ENCODE measurements around the gene KANSL1. TPM values are rescaled to one million over a fixed set of nuclear protein-coding genes. Genes with fewer than 3 reads are reported as not detected.

Gene KANSL1
- polyA plus RNA-seq, 1 donor from 2014 or later, result 65.0 TPM

DNA sequence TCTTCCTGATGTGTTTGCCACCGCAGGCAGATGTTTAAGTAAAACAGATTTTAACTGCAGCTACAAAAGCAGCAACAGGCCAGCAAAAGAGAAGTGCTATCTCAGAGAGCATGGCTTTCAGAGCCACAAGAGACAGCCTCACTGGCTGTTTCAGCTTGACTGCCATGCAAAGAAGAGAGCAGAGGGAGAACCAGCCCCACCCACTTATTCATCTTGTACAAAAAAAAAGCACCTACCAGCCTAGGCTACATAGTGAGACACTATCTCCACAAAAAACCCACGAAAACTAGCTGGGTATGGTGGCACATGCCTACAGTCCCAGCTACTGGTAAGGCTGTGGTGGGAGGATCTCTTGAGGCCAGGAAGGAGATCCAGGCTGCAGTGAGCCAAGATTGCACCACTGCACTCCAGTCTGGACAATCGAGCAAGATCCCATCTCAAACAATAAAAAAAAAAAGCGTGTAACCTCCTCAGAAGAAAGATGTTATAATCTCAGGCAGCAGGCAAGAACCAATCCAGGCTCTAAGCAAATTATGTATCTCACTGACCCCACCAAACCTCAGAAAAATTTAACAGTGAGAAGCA, 164.2 kb downstream of the KANSL1 start:
- no peak overlapping the region for H3K4me2 ChIP-seq (ENCODE audit: low read length)
- no peaks in the 10 kb centered on the region for H3K9me2 ChIP-seq (ENCODE audit: insufficient read depth, low read length)
- H3F3A ChIP-seq (ENCODE audit: insufficient read depth, low read length, poor library complexity, severe bottlenecking), result no peaks in the 10 kb centered on the region
- no peak overlapping the region for H3K4me3 ChIP-seq (ENCODE audit: low read length)
- H4K20me1 ChIP-seq (ENCODE audit: insufficient read depth), result peaks cover 4% of the 10 kb centered on the region
- no peaks in the 10 kb centered on the region for H3K27me3 ChIP-seq (ENCODE audit: insufficient read depth, low read depth, low read length)
- H3K36me3 ChIP-seq (ENCODE audit: insufficient read depth, low read length), result peaks cover 26% of the 10 kb centered on the region
- no peak overlapping the region for H3K9ac ChIP-seq (ENCODE audit: low read length)
- TF ChIP-seq, protein P1, sequence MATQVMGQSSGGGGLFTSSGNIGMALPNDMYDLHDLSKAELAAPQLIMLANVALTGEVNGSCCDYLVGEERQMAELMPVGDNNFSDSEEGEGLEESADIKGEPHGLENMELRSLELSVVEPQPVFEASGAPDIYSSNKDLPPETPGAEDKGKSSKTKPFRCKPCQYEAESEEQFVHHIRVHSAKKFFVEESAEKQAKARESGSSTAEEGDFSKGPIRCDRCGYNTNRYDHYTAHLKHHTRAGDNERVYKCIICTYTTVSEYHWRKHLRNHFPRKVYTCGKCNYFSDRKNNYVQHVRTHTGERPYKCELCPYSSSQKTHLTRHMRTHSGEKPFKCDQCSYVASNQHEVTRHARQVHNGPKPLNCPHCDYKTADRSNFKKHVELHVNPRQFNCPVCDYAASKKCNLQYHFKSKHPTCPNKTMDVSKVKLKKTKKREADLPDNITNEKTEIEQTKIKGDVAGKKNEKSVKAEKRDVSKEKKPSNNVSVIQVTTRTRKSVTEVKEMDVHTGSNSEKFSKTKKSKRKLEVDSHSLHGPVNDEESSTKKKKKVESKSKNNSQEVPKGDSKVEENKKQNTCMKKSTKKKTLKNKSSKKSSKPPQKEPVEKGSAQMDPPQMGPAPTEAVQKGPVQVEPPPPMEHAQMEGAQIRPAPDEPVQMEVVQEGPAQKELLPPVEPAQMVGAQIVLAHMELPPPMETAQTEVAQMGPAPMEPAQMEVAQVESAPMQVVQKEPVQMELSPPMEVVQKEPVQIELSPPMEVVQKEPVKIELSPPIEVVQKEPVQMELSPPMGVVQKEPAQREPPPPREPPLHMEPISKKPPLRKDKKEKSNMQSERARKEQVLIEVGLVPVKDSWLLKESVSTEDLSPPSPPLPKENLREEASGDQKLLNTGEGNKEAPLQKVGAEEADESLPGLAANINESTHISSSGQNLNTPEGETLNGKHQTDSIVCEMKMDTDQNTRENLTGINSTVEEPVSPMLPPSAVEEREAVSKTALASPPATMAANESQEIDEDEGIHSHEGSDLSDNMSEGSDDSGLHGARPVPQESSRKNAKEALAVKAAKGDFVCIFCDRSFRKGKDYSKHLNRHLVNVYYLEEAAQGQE (IDR thresholded peaks at IDR 0.05; ENCODE audit: borderline replicate concordance), result no peak
- TF ChIP-seq POLR2AphosphoS5 (IDR thresholded peaks at IDR 0.05), result peak; percentile 28
- no peaks in the 10 kb centered on the region for H3K79me2 ChIP-seq (replicated peaks; ENCODE audit: insufficient read depth, low read length)
- no peak overlapping the region for H2AFZ ChIP-seq (ENCODE audit: low read depth, low read length)
- no peaks in the 10 kb centered on the region for H3K9me3 ChIP-seq (ENCODE audit: low read length)
- no peak overlapping the region for H3K27ac ChIP-seq (ENCODE audit: low read length)

DNA sequence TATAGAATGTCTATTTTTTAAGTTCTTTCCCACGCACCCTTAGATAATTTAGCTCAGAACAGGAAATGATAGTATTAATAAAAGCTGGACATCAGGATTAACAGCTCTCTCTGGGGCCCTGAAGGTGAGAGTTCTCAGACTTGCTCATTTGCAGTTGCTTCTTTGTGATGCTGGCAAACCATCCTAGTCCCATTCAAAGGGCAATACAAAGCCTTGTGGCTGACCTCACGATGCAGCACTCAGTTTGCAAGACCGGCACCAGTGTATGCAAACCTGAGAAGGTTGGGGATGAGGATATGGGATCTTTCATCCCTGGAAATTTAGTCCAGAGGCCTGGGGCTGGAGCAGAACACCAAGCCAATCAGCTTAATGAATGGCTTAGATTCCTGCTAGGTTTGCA, 164.9 kb downstream of the KANSL1 start:
- H3K9me3 ChIP-seq (ENCODE audit: low read length), result no peaks in the 10 kb centered on the region
- no peaks in the 10 kb centered on the region for H3K9me2 ChIP-seq (ENCODE audit: insufficient read depth, low read length)
- peak; percentile 23 for TF ChIP-seq POLR2AphosphoS5 (IDR thresholded peaks at IDR 0.05)
- TF ChIP-seq TAF1 (IDR thresholded peaks at IDR 0.05; ENCODE audit: low read depth), result no peak
- no peak for TF ChIP-seq EP300 (conservative IDR thresholded peaks at IDR 0.05; ENCODE audit: poor library complexity, severe bottlenecking)
- TF ChIP-seq RAD21 (conservative IDR thresholded peaks at IDR 0.05), result no peak
- TF ChIP-seq, protein P1 (IDR thresholded peaks at IDR 0.05; ENCODE audit: borderline replicate concordance), result no peak
- H3K27me3 ChIP-seq (ENCODE audit: insufficient read depth, low read depth, low read length), result no peaks in the 10 kb centered on the region
- H3K4me3 ChIP-seq (ENCODE audit: low read length), result no peak overlapping the region
- no peaks in the 10 kb centered on the region for H3K79me2 ChIP-seq (replicated peaks; ENCODE audit: insufficient read depth, low read length)
- H3K36me3 ChIP-seq (ENCODE audit: insufficient read depth, low read length), result peaks cover 26% of the 10 kb centered on the region
- no peak overlapping the region for H3K4me2 ChIP-seq (ENCODE audit: low read length)
- no peak overlapping the region for H3K9ac ChIP-seq (ENCODE audit: low read length)
- peaks cover 4% of the 10 kb centered on the region for H4K20me1 ChIP-seq (ENCODE audit: insufficient read depth)
- H3K27ac ChIP-seq (ENCODE audit: low read length), result no peak overlapping the region
- no peak overlapping the region for H2AFZ ChIP-seq (ENCODE audit: low read depth, low read length)
- no peaks in the 10 kb centered on the region for H3F3A ChIP-seq (ENCODE audit: insufficient read depth, low read length, poor library complexity, severe bottlenecking)

DNA sequence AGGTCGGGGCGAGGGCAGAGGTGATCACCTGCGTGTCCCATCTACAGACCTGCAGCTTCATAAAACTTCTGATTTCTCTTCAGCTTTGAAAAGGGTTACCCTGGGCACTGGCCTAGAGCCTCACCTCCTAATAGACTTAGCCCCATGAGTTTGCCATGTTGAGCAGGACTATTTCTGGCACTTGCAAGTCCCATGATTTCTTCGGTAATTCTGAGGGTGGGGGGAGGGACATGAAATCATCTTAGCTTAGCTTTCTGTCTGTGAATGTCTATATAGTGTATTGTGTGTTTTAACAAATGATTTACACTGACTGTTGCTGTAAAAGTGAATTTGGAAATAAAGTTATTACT, 165.3 kb downstream of the KANSL1 start:
- no peak overlapping the region for H2AFZ ChIP-seq (ENCODE audit: low read depth, low read length)
- no peak overlapping the region for H3K27ac ChIP-seq (ENCODE audit: low read length)
- H3K36me3 ChIP-seq (ENCODE audit: insufficient read depth, low read length), result peaks cover 26% of the 10 kb centered on the region
- peaks cover 4% of the 10 kb centered on the region for H4K20me1 ChIP-seq (ENCODE audit: insufficient read depth)
- TF ChIP-seq SMC3 (conservative IDR thresholded peaks at IDR 0.05; ENCODE audit: poor library complexity) (no peak), EZH2 (IDR thresholded peaks at IDR 0.05; ENCODE audit: borderline replicate concordance, insufficient read depth, low read length, poor library complexity, severe bottlenecking) (no peak)
- TF ChIP-seq, protein P2, sequence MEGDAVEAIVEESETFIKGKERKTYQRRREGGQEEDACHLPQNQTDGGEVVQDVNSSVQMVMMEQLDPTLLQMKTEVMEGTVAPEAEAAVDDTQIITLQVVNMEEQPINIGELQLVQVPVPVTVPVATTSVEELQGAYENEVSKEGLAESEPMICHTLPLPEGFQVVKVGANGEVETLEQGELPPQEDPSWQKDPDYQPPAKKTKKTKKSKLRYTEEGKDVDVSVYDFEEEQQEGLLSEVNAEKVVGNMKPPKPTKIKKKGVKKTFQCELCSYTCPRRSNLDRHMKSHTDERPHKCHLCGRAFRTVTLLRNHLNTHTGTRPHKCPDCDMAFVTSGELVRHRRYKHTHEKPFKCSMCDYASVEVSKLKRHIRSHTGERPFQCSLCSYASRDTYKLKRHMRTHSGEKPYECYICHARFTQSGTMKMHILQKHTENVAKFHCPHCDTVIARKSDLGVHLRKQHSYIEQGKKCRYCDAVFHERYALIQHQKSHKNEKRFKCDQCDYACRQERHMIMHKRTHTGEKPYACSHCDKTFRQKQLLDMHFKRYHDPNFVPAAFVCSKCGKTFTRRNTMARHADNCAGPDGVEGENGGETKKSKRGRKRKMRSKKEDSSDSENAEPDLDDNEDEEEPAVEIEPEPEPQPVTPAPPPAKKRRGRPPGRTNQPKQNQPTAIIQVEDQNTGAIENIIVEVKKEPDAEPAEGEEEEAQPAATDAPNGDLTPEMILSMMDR (IDR thresholded peaks at IDR 0.05; ENCODE audit: poor library complexity, severe bottlenecking), result no peak
- no peaks in the 10 kb centered on the region for H3K27me3 ChIP-seq (ENCODE audit: insufficient read depth, low read depth, low read length)
- H3K4me2 ChIP-seq (ENCODE audit: low read length), result no peak overlapping the region
- no peak overlapping the region for H3K9ac ChIP-seq (ENCODE audit: low read length)
- no peaks in the 10 kb centered on the region for H3K9me3 ChIP-seq (ENCODE audit: low read length)
- no peaks in the 10 kb centered on the region for H3K9me2 ChIP-seq (ENCODE audit: insufficient read depth, low read length)
- no peak overlapping the region for H3K4me3 ChIP-seq (ENCODE audit: low read length)
- no peaks in the 10 kb centered on the region for H3K79me2 ChIP-seq (replicated peaks; ENCODE audit: insufficient read depth, low read length)
- H3F3A ChIP-seq (ENCODE audit: insufficient read depth, low read length, poor library complexity, severe bottlenecking), result no peaks in the 10 kb centered on the region
